ENCODE measurements around the gene ATF7IP2.

GRCh38 chr16:10522966-10523365 lies 137.1 kb downstream of the ATF7IP2 start:
- no peak for TF ChIP-seq HDGF (IDR thresholded peaks at IDR 0.05; ENCODE audit: borderline replicate concordance)
- no peak for TF ChIP-seq FOXK2 (IDR thresholded peaks at IDR 0.05)
- no peak for TF ChIP-seq NFRKB (IDR thresholded peaks at IDR 0.05)
- no peak for TF ChIP-seq ELF4 (IDR thresholded peaks at IDR 0.05)
- no peak for TF ChIP-seq ZNF384 (IDR thresholded peaks at IDR 0.05)
- TF ChIP-seq SP1 (IDR thresholded peaks at IDR 0.05): no peak
- no peak for TF ChIP-seq PKNOX1 (IDR thresholded peaks at IDR 0.05)
- no peak for TF ChIP-seq FOXM1 (IDR thresholded peaks at IDR 0.05; ENCODE audit: borderline replicate concordance)

All from HEK293T (cell line).